ENCODE data around the gene MSLN. TPM values are rescaled to one million over a fixed set of nuclear protein-coding genes. Genes with fewer than 3 reads are reported as not detected.
"Not testable (repeated sequence)": the region's sequence is repeated elsewhere in the genome, so short reads cannot be mapped to it uniquely, and the experiment has no call there.

MSLN gene
- total RNA-seq, 1 donor from 2014 or later = 0.50 TPM

DNA sequence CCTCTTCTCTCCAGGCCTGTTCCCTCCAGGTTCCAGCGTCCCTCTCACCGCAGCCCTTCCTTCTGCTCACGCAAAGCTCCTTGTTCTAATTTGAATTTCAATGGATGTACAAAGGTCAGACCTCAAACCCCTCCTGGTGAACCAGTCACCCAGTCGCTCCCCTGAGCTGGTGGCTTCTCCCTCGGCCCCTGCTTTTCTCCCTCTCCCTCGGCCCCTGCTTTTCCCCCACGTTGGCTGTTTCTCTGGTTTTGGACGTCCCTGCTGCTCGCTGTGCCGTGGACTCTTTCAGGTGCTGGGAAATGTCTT lies 8.6 kb upstream of the MSLN start:
- H3K27ac Mint-ChIP-seq = no peak overlapping the region
- H3K9me3 Mint-ChIP-seq (ENCODE audit: low read depth) = peaks cover 4% of the 10 kb centered on the region
- peak overlapping the region; percentile 20 for H3K4me3 Mint-ChIP-seq (ENCODE audit: low read depth)
- no peak for DNase-seq (ENCODE audit: low spot score, unreplicated experiment)
- peaks cover 12% of the 10 kb centered on the region for H3K4me1 Mint-ChIP-seq (ENCODE audit: low read depth)
- TF ChIP-seq, protein P1, sequence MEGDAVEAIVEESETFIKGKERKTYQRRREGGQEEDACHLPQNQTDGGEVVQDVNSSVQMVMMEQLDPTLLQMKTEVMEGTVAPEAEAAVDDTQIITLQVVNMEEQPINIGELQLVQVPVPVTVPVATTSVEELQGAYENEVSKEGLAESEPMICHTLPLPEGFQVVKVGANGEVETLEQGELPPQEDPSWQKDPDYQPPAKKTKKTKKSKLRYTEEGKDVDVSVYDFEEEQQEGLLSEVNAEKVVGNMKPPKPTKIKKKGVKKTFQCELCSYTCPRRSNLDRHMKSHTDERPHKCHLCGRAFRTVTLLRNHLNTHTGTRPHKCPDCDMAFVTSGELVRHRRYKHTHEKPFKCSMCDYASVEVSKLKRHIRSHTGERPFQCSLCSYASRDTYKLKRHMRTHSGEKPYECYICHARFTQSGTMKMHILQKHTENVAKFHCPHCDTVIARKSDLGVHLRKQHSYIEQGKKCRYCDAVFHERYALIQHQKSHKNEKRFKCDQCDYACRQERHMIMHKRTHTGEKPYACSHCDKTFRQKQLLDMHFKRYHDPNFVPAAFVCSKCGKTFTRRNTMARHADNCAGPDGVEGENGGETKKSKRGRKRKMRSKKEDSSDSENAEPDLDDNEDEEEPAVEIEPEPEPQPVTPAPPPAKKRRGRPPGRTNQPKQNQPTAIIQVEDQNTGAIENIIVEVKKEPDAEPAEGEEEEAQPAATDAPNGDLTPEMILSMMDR (IDR thresholded peaks at IDR 0.05; ENCODE audit: unreplicated experiment) = no peak
- no peaks in the 10 kb centered on the region for H3K36me3 Mint-ChIP-seq (ENCODE audit: insufficient read depth)
- peaks cover 28% of the 10 kb centered on the region for H3K27me3 Mint-ChIP-seq

DNA sequence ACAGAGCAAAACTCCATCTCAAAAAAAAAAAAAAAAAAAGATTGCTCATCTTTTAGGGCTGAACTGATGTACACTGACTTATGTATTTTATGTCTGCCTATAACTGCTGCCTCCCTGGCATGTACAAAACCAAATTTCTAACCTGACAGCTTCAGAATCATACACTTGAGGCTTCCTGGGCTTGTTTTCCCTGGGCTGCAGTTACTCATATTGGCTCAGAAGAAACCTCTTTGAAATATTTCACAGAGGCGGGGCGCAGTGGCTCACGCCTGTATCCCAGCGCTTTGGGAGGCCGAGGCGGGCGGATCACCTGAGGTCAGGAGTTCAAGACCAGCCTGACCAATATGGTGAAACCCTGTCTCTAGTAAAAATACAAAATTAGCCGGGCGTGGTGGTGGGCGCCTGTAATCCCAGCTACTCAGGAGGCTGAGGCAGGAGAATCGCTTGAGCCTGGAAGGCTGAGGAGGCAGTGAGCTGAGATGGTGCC lies 6.4 kb upstream of the MSLN start:
- not testable (repeated sequence) for DNase-seq (ENCODE audit: low spot score, unreplicated experiment)

DNA sequence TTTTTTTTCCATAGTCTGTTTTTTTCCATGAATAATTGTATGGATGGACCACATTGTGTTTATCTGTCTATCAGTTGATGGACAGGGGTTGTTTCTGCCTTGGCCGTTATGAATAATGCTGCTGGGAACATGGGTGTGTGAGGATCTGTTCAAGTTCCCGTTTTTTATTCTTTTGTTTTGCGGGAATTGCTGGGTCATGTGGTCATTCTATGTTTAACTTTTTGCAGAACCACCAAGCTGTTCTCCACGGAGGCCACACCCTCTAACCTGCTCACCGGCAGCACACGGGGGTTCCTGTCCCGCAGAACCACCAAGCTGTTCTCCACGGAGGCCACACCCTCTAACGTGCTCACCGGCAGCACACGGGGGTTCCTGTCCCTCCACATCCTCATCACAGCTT lies 5.9 kb upstream of the MSLN start:
- H3K27ac Mint-ChIP-seq = no peak overlapping the region
- TF ChIP-seq, protein P1 (IDR thresholded peaks at IDR 0.05; ENCODE audit: unreplicated experiment) = no peak
- no peak for DNase-seq (ENCODE audit: low spot score, unreplicated experiment)
- peaks cover 13% of the 10 kb centered on the region for H3K4me1 Mint-ChIP-seq (ENCODE audit: low read depth)
- H3K9me3 Mint-ChIP-seq (ENCODE audit: low read depth) = peaks cover 4% of the 10 kb centered on the region
- no peaks in the 10 kb centered on the region for H3K36me3 Mint-ChIP-seq (ENCODE audit: insufficient read depth)
- no peak overlapping the region for H3K4me3 Mint-ChIP-seq (ENCODE audit: low read depth)
- peaks cover 34% of the 10 kb centered on the region for H3K27me3 Mint-ChIP-seq

More for the DNA sequence above, 6.4 kb upstream of the MSLN start:
- H3K9me3 Mint-ChIP-seq (ENCODE audit: low read depth); H3K4me3 Mint-ChIP-seq (ENCODE audit: low read depth); H3K36me3 Mint-ChIP-seq (ENCODE audit: insufficient read depth); H3K27ac Mint-ChIP-seq: not testable (repeated sequence)
- Mint-ChIP-seq H3K27me3 (peaks cover 34% of the 10 kb centered on the region), H3K4me1 (ENCODE audit: low read depth) (peaks cover 12% of the 10 kb centered on the region)

DNA sequence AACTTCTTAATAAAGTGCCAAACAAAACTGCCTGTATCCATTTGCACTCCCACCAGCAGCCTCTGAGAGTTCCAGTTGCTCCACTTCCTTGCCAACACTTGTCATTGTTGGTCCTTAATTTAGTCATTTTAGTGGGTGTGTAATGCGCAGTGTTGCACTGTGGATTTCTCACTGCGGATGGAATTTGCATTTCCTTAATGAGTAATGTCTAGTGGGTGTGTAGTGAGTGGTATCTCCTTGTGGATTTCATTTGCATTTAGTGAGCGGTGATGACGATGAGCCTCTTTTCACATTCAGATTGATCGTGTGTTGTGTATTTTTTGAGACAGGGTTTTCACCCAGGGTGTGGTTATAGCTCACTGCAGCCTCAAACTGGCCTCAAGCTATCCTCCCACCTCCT lies 4.1 kb upstream of the MSLN start:
- H3K36me3 Mint-ChIP-seq (ENCODE audit: insufficient read depth) = no peaks in the 10 kb centered on the region

DNA sequence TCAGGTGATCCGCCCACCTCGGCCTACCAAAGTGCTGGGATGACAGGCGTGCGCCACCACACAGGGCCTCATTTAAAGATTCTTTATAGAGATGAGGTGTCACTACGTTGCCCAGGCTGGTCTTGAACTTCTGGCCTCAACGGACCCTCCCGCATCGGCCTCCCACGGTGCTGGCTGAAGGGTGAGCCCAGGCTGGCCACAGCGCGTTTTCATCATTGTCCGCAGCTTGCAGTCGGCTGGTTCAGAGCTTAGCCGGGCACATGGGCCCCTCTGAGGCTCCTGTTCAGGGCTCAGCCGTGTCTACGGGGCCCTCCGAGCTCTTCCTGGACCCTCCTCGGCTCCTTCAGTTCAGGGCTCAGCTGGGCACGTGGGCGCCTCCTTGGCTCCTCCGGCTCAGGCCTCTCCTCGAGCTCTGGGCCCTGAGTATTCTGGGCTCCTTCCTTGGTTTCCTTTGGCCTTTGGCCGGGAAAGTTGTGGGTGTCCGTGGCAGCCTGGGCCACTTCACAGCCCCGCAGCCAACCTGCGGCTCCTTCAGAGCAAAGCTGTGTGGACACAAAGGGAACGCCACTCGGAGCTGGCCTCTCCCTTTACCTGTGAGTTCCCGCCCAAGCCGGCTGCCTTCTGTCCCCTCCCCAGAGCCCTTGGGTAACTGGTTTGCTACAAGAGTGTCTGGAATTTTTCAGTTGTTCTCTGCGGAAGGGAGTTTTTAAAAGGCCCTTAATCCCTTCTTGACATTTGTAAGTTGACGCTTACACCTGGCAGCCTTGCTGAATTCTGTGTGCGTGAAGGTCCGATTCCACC lies 1.2 kb upstream of the MSLN start:
- no peak for DNase-seq (ENCODE audit: low spot score, unreplicated experiment)
- no peaks in the 10 kb centered on the region for H3K36me3 Mint-ChIP-seq (ENCODE audit: insufficient read depth)
- H3K4me1 Mint-ChIP-seq (ENCODE audit: low read depth) = peaks cover 3% of the 10 kb centered on the region
- no peak overlapping the region for H3K4me3 Mint-ChIP-seq (ENCODE audit: low read depth)
- H3K9me3 Mint-ChIP-seq (ENCODE audit: low read depth) = peaks cover 4% of the 10 kb centered on the region
- H3K27me3 Mint-ChIP-seq = peaks cover 13% of the 10 kb centered on the region
- TF ChIP-seq, protein P1 (IDR thresholded peaks at IDR 0.05; ENCODE audit: unreplicated experiment) = no peak
- H3K27ac Mint-ChIP-seq = peak overlapping the region; percentile 53

More for the DNA sequence above, 4.1 kb upstream of the MSLN start:
- Mint-ChIP-seq H3K4me3 (ENCODE audit: low read depth) (no peak overlapping the region), H3K27me3 (peaks cover 25% of the 10 kb centered on the region), H3K9me3 (ENCODE audit: low read depth) (peaks cover 4% of the 10 kb centered on the region), H3K27ac (no peak overlapping the region), H3K4me1 (ENCODE audit: low read depth) (peaks cover 12% of the 10 kb centered on the region)
- TF ChIP-seq, protein P1 (IDR thresholded peaks at IDR 0.05; ENCODE audit: unreplicated experiment) = no peak
- DNase-seq (ENCODE audit: low spot score, unreplicated experiment) = no peak

DNA sequence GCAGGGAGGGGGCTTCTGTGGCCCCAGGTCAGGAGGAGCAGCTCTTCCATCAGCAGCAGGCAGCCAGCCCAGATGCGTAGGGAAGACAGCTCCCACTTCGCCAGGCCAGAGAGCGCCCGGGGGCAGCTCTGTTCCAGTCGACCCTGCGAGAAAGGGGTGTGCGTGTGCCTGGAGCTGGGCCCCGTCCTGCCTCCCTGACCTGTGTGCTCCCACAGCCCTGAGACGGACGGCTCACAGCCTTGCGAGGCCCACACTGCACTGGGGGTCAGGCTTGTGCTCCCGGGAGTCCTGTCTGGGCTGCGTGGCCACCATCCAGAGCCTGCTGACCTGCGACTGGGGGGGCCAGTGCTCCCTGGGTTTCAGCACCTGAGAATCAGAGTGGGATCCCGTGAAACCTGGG lies 469 bp upstream of the MSLN start:
- H3K9me3 Mint-ChIP-seq (ENCODE audit: low read depth) = peaks cover 4% of the 10 kb centered on the region
- H3K27ac Mint-ChIP-seq = no peak overlapping the region
- TF ChIP-seq, protein P1 (IDR thresholded peaks at IDR 0.05; ENCODE audit: unreplicated experiment) = no peak

More for the DNA sequence above, 469 bp upstream of the MSLN start:
- H3K27me3 Mint-ChIP-seq = peaks cover 13% of the 10 kb centered on the region
- DNase-seq (ENCODE audit: low spot score, unreplicated experiment) = no peak
- peaks cover 3% of the 10 kb centered on the region for H3K4me1 Mint-ChIP-seq (ENCODE audit: low read depth)
- H3K4me3 Mint-ChIP-seq (ENCODE audit: low read depth) = no peak overlapping the region
- H3K36me3 Mint-ChIP-seq (ENCODE audit: insufficient read depth) = no peaks in the 10 kb centered on the region

Data from progenitor cell of endocrine pancreas (in vitro differentiated cells).